Measurements from ENCODE around the gene MFN2. TPM values are rescaled to one million over a fixed set of nuclear protein-coding genes. Genes with fewer than 3 reads are reported as not detected.

MFN2 gene
- total RNA-seq, 1 donor from 2014 or later = 61.9 TPM

GRCh38 chr1:11952455-11953109 lies 27.7 kb upstream of the MFN2 start:
- no peak for DNase-seq
- Mint-ChIP-seq H3K36me3 (ENCODE audit: unreplicated experiment) (peaks cover 9% of the 10 kb centered on the region), H3K27ac (ENCODE audit: unreplicated experiment) (no peak overlapping the region), H3K27me3 (ENCODE audit: unreplicated experiment) (no peaks in the 10 kb centered on the region), H3K4me1 (ENCODE audit: low read depth, unreplicated experiment) (peaks cover 10% of the 10 kb centered on the region), H3K4me3 (ENCODE audit: unreplicated experiment) (no peak overlapping the region), H3K9me3 (ENCODE audit: unreplicated experiment) (no peaks in the 10 kb centered on the region)
- TF ChIP-seq, protein P1, sequence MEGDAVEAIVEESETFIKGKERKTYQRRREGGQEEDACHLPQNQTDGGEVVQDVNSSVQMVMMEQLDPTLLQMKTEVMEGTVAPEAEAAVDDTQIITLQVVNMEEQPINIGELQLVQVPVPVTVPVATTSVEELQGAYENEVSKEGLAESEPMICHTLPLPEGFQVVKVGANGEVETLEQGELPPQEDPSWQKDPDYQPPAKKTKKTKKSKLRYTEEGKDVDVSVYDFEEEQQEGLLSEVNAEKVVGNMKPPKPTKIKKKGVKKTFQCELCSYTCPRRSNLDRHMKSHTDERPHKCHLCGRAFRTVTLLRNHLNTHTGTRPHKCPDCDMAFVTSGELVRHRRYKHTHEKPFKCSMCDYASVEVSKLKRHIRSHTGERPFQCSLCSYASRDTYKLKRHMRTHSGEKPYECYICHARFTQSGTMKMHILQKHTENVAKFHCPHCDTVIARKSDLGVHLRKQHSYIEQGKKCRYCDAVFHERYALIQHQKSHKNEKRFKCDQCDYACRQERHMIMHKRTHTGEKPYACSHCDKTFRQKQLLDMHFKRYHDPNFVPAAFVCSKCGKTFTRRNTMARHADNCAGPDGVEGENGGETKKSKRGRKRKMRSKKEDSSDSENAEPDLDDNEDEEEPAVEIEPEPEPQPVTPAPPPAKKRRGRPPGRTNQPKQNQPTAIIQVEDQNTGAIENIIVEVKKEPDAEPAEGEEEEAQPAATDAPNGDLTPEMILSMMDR (IDR thresholded peaks at IDR 0.05; ENCODE audit: partially characterized antibody, unreplicated experiment) = no peak

DNA sequence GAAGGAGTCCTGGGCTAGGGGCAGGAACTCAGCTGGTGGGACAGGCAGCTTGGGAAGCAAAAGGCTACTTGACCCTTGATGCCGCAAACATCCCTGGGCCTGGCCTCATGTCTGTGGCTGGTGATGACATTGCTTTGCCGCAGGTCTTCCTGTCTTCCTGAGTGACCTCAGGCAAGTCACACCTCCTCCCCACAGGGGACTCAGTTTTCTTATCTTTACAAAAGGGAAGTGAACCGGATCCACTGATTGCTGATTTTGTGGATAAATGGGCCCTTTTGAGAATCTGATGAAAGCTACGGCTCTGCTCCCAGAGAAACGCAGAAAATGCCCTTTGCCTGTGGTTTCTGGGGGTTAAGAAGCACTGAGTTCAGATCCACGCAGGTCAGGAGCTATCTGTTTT lies 25.0 kb upstream of the MFN2 start:
- TF ChIP-seq, protein P1 (IDR thresholded peaks at IDR 0.05; ENCODE audit: partially characterized antibody, unreplicated experiment) = no peak
- Mint-ChIP-seq H3K9me3 (ENCODE audit: unreplicated experiment) (no peaks in the 10 kb centered on the region), H3K27ac (ENCODE audit: unreplicated experiment) (no peak overlapping the region), H3K27me3 (ENCODE audit: unreplicated experiment) (no peaks in the 10 kb centered on the region), H3K4me3 (ENCODE audit: unreplicated experiment) (no peak overlapping the region), H3K4me1 (ENCODE audit: low read depth, unreplicated experiment) (peaks cover 10% of the 10 kb centered on the region), H3K36me3 (ENCODE audit: unreplicated experiment) (peaks cover 5% of the 10 kb centered on the region)
- DNase-seq = no peak

- Mint-ChIP-seq H3K4me3 (ENCODE audit: unreplicated experiment) (no peak overlapping the region), H3K4me1 (ENCODE audit: low read depth, unreplicated experiment) (peaks cover 10% of the 10 kb centered on the region)
These were observed 22.8 kb upstream of the MFN2 start for GRCh38 chr1:11957398-11957797.

GRCh38 chr1:11957897-11958296 lies 22.3 kb upstream of the MFN2 start:
- Mint-ChIP-seq H3K36me3 (ENCODE audit: unreplicated experiment) (peaks cover 5% of the 10 kb centered on the region), H3K27me3 (ENCODE audit: unreplicated experiment) (no peaks in the 10 kb centered on the region), H3K27ac (ENCODE audit: unreplicated experiment) (no peak overlapping the region)

More at GRCh38 chr1:11957398-11957797, 22.8 kb upstream of the MFN2 start:
- peaks cover 5% of the 10 kb centered on the region for H3K36me3 Mint-ChIP-seq (ENCODE audit: unreplicated experiment)
- no peaks in the 10 kb centered on the region for H3K9me3 Mint-ChIP-seq (ENCODE audit: unreplicated experiment)
- no peaks in the 10 kb centered on the region for H3K27me3 Mint-ChIP-seq (ENCODE audit: unreplicated experiment)
- no peak for DNase-seq
- TF ChIP-seq, protein P1 (IDR thresholded peaks at IDR 0.05; ENCODE audit: partially characterized antibody, unreplicated experiment) = no peak
- no peak overlapping the region for H3K27ac Mint-ChIP-seq (ENCODE audit: unreplicated experiment)

DNA sequence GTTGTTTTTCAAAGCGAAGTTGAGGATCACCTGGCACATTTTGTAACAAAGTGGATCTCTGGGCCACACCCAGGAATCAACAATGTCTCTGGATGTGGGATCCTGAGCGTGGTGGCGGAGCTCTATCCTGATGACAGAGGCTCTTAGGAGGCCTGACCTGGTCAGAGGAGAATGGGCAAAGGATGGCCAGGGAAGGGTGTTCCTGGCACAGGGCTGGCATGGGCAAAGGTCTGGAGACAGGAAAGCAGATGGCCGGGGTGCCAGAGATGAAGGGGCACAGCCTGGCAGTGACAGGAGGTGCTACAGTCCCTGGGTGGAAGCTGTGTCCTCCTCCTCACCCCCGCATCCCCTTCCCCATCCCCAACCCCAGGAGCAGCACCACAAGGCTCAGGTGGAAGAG lies 20.0 kb upstream of the MFN2 start:
- H3K4me1 Mint-ChIP-seq (ENCODE audit: low read depth, unreplicated experiment) = peaks cover 11% of the 10 kb centered on the region
- no peaks in the 10 kb centered on the region for H3K27me3 Mint-ChIP-seq (ENCODE audit: unreplicated experiment)
- H3K36me3 Mint-ChIP-seq (ENCODE audit: unreplicated experiment) = peaks cover 5% of the 10 kb centered on the region
- H3K27ac Mint-ChIP-seq (ENCODE audit: unreplicated experiment) = no peak overlapping the region
- DNase-seq = no peak
- no peaks in the 10 kb centered on the region for H3K9me3 Mint-ChIP-seq (ENCODE audit: unreplicated experiment)
- TF ChIP-seq, protein P1 (IDR thresholded peaks at IDR 0.05; ENCODE audit: partially characterized antibody, unreplicated experiment) = no peak
- no peak overlapping the region for H3K4me3 Mint-ChIP-seq (ENCODE audit: unreplicated experiment)

More at GRCh38 chr1:11957897-11958296, 22.3 kb upstream of the MFN2 start:
- Mint-ChIP-seq H3K4me3 (ENCODE audit: unreplicated experiment) (no peak overlapping the region), H3K4me1 (ENCODE audit: low read depth, unreplicated experiment) (peaks cover 10% of the 10 kb centered on the region), H3K9me3 (ENCODE audit: unreplicated experiment) (no peaks in the 10 kb centered on the region)
- no peak for DNase-seq
- TF ChIP-seq, protein P1 (IDR thresholded peaks at IDR 0.05; ENCODE audit: partially characterized antibody, unreplicated experiment) = no peak
